Measurements from ENCODE around the gene MDM4. TPM values are rescaled to one million over a fixed set of nuclear protein-coding genes. Genes with fewer than 3 reads are reported as not detected.
A peak's percentile ranks its signal among the peaks of the same experiment; 100 is the strongest.
"Not testable (repeated sequence)": the region's sequence is repeated elsewhere in the genome, so short reads cannot be mapped to it uniquely, and the experiment has no call there.

MDM4 gene
- total RNA-seq, 2 experiments from 2014 or later: 64.3 to 75.6 TPM

DNA sequence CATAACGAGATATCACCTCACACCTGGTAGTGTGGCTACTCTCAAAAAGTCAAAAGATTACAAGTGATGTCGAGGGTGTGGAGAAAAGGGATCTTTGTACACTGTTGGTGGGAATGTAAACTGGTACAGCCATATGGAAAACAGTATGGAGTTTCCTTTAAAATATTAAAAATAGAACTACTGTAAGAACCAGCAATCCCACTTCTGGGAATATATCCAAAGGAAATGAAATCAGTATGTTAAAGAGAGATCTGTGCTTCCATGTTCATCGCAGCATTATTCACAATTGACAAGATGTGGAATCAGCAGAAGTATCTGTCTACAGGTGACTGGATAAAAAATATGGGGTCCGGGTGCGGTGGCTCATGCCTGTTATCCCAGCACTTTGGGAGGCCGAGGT lies 14.0 kb upstream of the MDM4 start:
- peaks cover 2% of the 10 kb centered on the region for H3K9me3 Mint-ChIP-seq
- H3K4me3 Mint-ChIP-seq: no peak overlapping the region
- peaks cover 8% of the 10 kb centered on the region for H3K36me3 Mint-ChIP-seq
- H3K4me1 Mint-ChIP-seq: peaks cover 32% of the 10 kb centered on the region
- H3K27ac Mint-ChIP-seq: no peak overlapping the region
- peaks cover 10% of the 10 kb centered on the region for H3K27me3 Mint-ChIP-seq
- DNase-seq: no peak

DNA sequence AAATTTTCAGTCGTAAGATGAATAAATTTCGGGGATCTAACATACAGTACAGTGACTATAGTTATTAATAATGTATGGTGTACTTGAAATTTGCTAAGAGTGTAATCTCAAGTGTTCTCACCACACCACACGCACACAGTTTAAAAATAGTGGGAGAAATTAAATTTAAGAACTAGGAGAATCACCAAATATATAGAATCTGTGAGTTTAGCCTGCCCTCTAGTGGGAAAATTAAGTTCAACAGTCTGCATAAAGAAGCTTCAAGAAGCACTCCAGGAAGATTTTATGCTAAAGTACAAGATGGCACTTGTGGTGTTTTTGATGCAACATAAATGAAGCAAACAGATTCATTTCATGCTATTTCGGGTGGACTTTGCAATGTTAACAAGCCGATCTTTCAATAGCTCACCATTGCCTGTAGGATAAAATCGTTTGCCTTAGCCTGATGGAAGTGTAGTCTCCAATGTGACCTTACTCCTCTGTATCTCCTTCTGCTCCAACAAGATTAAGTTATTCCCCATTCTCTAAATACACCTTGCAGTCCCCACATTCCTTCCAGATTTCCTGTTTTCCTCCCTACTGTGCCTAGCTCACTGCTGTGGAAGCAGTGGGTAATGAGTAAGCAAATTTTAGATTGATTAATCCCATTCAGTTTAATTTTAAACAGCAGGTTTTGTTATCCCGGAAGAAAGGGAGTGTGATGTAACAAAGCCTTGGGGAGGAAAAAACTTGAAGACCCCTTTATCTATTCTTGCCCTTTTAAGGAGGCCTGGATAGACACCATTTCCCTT lies 12.9 kb upstream of the MDM4 start:
- H3K4me1 Mint-ChIP-seq: peaks cover 35% of the 10 kb centered on the region
- H3K9me3 Mint-ChIP-seq: peaks cover 2% of the 10 kb centered on the region
- peaks cover 10% of the 10 kb centered on the region for H3K27me3 Mint-ChIP-seq
- DNase-seq: no peak
- H3K27ac Mint-ChIP-seq: no peak overlapping the region
- no peak overlapping the region for H3K4me3 Mint-ChIP-seq
- peaks cover 9% of the 10 kb centered on the region for H3K36me3 Mint-ChIP-seq

DNA sequence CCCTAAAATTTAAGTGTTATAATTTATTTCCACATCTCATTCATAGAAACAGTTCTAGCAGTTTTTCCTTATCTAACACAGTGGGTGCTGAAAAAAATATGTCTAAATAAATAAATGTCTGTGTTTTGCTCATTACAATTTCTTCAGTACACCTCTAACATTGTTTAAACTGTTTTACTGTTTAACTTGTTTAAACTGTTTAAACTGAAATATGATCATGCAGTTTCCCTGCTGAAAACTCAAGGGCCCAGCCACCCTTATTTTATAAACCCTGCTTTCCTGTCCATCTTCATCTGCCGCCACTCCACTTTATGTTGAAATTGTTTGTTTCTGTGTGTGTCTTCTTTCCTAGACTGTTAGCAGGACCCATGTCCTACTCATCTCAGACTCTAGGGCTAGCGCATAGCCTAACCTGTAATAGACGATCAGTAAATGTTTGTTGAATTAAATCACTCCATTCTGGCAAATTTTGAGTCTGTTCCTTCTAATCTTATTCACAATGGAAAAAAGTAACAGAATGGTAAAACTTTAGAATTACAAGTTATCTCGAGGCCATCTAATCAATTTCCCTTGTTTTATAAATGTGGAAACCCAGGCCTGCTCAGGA lies 12.2 kb upstream of the MDM4 start:
- DNase-seq: no peak
- Mint-ChIP-seq H3K27me3 (peaks cover 10% of the 10 kb centered on the region), H3K27ac (no peak overlapping the region), H3K36me3 (peaks cover 9% of the 10 kb centered on the region), H3K4me1 (peaks cover 31% of the 10 kb centered on the region), H3K4me3 (no peak overlapping the region), H3K9me3 (peaks cover 2% of the 10 kb centered on the region)

DNA sequence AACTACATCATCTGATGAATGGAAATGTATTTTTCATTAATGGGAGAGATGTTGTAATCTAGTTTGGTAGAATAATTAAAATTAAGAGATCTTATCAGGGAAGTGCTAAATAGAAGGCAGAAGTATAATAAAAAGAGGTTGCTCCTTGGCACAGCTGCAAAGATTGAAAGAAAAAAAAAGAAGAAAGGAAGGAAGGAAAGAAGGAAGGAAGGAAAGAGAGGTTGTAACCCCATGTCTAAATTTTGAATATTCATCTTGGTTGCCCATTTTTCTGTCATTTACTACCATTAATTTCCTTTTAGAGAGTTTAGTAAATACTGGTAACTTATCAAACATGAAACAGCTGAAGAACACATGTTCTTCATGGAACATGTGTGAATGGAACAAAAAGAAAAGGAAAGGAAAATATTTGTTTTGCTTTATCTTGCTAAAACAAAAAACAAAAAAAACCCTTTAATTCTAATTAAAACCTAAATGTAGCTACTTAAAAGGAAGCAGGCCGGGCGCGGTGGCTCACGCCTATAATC lies 10.5 kb upstream of the MDM4 start:
- Mint-ChIP-seq H3K27me3 (peaks cover 10% of the 10 kb centered on the region), H3K9me3 (peaks cover 2% of the 10 kb centered on the region), H3K4me3 (peak overlapping the region; percentile 87), H3K36me3 (peaks cover 9% of the 10 kb centered on the region), H3K4me1 (peaks cover 27% of the 10 kb centered on the region), H3K27ac (peak overlapping the region; percentile 99)
- no peak for DNase-seq

- H3K4me3 Mint-ChIP-seq: peak overlapping the region; percentile 87
- peaks cover 9% of the 10 kb centered on the region for H3K36me3 Mint-ChIP-seq
- peak; percentile 70 for DNase-seq
- H3K27ac Mint-ChIP-seq: peak overlapping the region; percentile 99
- H3K9me3 Mint-ChIP-seq: peaks cover 2% of the 10 kb centered on the region
- peaks cover 27% of the 10 kb centered on the region for H3K4me1 Mint-ChIP-seq
- peaks cover 10% of the 10 kb centered on the region for H3K27me3 Mint-ChIP-seq
Observed at GRCh38 chr1:204506201-204506968, 9.8 kb upstream of the MDM4 start.

DNA sequence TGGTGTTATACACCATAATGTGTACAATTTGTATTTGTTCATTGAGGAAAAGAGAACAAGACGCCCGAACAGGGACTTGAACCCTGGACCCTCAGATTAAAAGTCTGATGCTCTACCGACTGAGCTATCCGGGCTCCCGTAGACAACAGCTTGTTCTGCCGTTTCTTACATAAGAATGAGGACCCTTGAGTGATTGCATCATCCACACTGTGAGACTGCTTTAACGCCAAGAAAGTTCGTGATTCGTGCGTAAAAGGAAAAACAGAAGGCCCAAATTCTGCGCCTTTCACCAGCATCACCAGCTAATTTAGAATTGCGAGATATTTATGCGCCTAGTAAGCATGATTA lies 9.3 kb upstream of the MDM4 start:
- Mint-ChIP-seq H3K4me1 (peaks cover 27% of the 10 kb centered on the region), H3K36me3 (peaks cover 9% of the 10 kb centered on the region), H3K27ac (peak overlapping the region; percentile 99), H3K4me3 (peak overlapping the region; percentile 87), H3K9me3 (peaks cover 2% of the 10 kb centered on the region), H3K27me3 (peaks cover 10% of the 10 kb centered on the region)
- DNase-seq: peak; percentile 84

- Mint-ChIP-seq H3K36me3 (peaks cover 9% of the 10 kb centered on the region), H3K4me1 (peaks cover 27% of the 10 kb centered on the region), H3K9me3 (peaks cover 2% of the 10 kb centered on the region), H3K4me3 (peak overlapping the region; percentile 87), H3K27ac (peak overlapping the region; percentile 99), H3K27me3 (peaks cover 10% of the 10 kb centered on the region)
- no peak for DNase-seq
Observed at GRCh38 chr1:204507317-204508105, 8.7 kb upstream of the MDM4 start.

DNA sequence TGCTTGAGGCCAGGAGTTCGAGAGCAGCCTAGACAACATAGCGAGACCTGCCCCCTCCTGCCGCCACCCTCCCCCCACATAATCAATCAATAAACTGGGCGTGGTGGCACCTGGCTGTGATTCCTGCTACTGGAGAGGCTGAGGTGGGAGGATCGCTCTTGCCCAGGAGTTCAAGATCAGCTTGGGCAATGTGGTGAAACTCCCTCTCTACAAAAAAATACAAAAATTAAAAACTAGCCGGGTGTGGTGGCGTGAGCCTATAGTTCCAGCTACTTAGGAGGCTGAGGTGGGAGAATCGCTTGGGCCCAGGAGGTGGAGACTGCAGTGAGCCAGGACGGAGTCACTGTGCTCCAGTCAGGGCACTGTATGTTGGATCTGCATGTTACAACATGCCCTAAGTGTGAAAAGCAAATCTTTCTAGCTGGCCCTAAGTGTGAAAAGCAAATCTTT lies 7.0 kb upstream of the MDM4 start:
- Mint-ChIP-seq H3K4me1 (peaks cover 25% of the 10 kb centered on the region), H3K36me3 (peaks cover 9% of the 10 kb centered on the region), H3K4me3 (no peak overlapping the region), H3K9me3 (peaks cover 2% of the 10 kb centered on the region), H3K27ac (no peak overlapping the region), H3K27me3 (peaks cover 10% of the 10 kb centered on the region)
- no peak for DNase-seq

DNA sequence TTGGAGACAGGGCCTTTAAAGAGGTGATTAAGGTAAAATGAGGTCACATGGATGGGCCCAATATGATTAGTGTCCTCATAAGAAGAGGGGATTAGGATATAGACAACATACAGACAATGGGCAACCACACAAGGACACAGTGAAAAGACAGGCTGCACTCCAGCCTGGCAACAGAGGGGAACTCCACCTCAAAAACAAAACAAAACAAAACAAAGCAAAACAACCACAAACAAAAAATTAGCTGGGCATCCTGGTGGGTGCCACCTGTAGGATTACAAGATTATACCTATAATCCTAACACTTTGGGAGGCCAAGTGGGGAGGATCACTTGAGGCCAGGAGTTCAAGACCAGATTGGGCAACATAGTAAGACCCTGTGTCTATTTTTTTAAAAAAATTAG lies 4.8 kb upstream of the MDM4 start:
- Mint-ChIP-seq H3K27ac (peak overlapping the region; percentile 63), H3K36me3 (peaks cover 7% of the 10 kb centered on the region), H3K27me3 (peaks cover 7% of the 10 kb centered on the region), H3K4me3 (no peak overlapping the region), H3K9me3 (no peaks in the 10 kb centered on the region), H3K4me1 (peaks cover 19% of the 10 kb centered on the region)
- DNase-seq: no peak

- peaks cover 13% of the 10 kb centered on the region for H3K4me1 Mint-ChIP-seq
Observed at GRCh38 chr1:204513117-204513716, 3.0 kb upstream of the MDM4 start.

GRCh38 chr1:204514828-204515227 lies 1.4 kb upstream of the MDM4 start:
- peaks cover 4% of the 10 kb centered on the region for H3K9me3 Mint-ChIP-seq
- DNase-seq: no peak
- peak overlapping the region; percentile 2 for H3K4me3 Mint-ChIP-seq
- H3K27me3 Mint-ChIP-seq: no peaks in the 10 kb centered on the region
- H3K27ac Mint-ChIP-seq: peak overlapping the region; percentile 48
- peaks cover 16% of the 10 kb centered on the region for H3K36me3 Mint-ChIP-seq
- peaks cover 29% of the 10 kb centered on the region for H3K4me1 Mint-ChIP-seq

More at GRCh38 chr1:204513117-204513716, 3.0 kb upstream of the MDM4 start:
- peak; percentile 48 for DNase-seq
- peak overlapping the region; percentile 99 for H3K27ac Mint-ChIP-seq
- peak overlapping the region; percentile 81 for H3K4me3 Mint-ChIP-seq
- peaks cover under 1% of the 10 kb centered on the region for H3K36me3 Mint-ChIP-seq
- peaks cover 2% of the 10 kb centered on the region for H3K9me3 Mint-ChIP-seq
- no peaks in the 10 kb centered on the region for H3K27me3 Mint-ChIP-seq

- H3K4me1 Mint-ChIP-seq: peaks cover 46% of the 10 kb centered on the region
- H3K9me3 Mint-ChIP-seq, H3K4me3 Mint-ChIP-seq, H3K27ac Mint-ChIP-seq, H3K27me3 Mint-ChIP-seq, DNase-seq: not testable (repeated sequence)
- H3K36me3 Mint-ChIP-seq: peaks cover 34% of the 10 kb centered on the region
Observed at GRCh38 chr1:204517382-204517781, 1.2 kb downstream of the MDM4 start.

GRCh38 chr1:204520834-204521709 lies 4.9 kb downstream of the MDM4 start:
- Mint-ChIP-seq H3K4me1 (peaks cover 60% of the 10 kb centered on the region), H3K27me3 (no peaks in the 10 kb centered on the region), H3K4me3 (peak overlapping the region; percentile 50), H3K27ac (peak overlapping the region; percentile 81), H3K9me3 (peaks cover 17% of the 10 kb centered on the region), H3K36me3 (peaks cover 59% of the 10 kb centered on the region)
- peak; percentile 37 for DNase-seq
